Activated CD8-positive, alpha-beta T cell treated with anti-CD3 and anti-CD28 coated beads for 36 hours (primary cell): Measurements from ENCODE around the gene DNTT. TPM values are rescaled to one million over a fixed set of nuclear protein-coding genes. Genes with fewer than 3 reads are reported as not detected.

Source experiments
- ATAC-seq: fragments of 200-7000 bp; cut with Tn5 transposase; one replicate; pipeline ENCODE4 v1.10.0; 2021; ENCODE audit warnings: mild to moderate bottlenecking, moderate library complexity
- CTCF ChIA-PET: fragments of 350-600 bp; sonication (Branson Sonifier 250); formaldehyde crosslinking; loops from one replicate; lab custom pipeline; 2021; ENCODE audit warnings: antibody characterized with exemption; lab: Charles Lee
- POLR2A ChIA-PET: fragments of 350-600 bp; sonication (Branson Sonifier 250); formaldehyde crosslinking; loops from one replicate; lab custom pipeline; 2021; ENCODE audit warnings: antibody characterized with exemption; lab: Charles Lee
- DNase-seq: peaks from one replicate; pipeline ENCODE4 v3.0.0-alpha.2; 2020
- H3K27ac Mint-ChIP-seq: one replicate; pipeline ENCODE4 v1.8.0; 2021; ENCODE audit warnings: mild to moderate bottlenecking, mixed read lengths
- H3K27me3 Mint-ChIP-seq: one replicate; pipeline ENCODE4 v1.8.0; 2021; ENCODE audit warnings: mixed read lengths
- H3K36me3 Mint-ChIP-seq: one replicate; pipeline ENCODE4 v1.8.0; 2021; ENCODE audit warnings: low read depth, mixed read lengths
- H3K4me1 Mint-ChIP-seq: one replicate; pipeline ENCODE4 v1.8.0; 2021; ENCODE audit warnings: low read depth, mixed read lengths
- H3K4me3 Mint-ChIP-seq: one replicate; pipeline ENCODE4 v1.8.0; 2021; ENCODE audit warnings: mild to moderate bottlenecking, moderate library complexity, mixed read lengths
- H3K9me3 Mint-ChIP-seq: one replicate; pipeline ENCODE4 v1.8.0; 2021; ENCODE audit warnings: mixed read lengths
- CTCF ChIP-seq: fragments of 200-600 bp; IDR thresholded peaks from one replicate; pipeline ENCODE4 v1.8.0; 2022; ENCODE audit warnings: antibody characterized with exemption, mild to moderate bottlenecking
- intact Hi-C: fragments of 100-400 bp; cut with micrococcal nuclease; formaldehyde crosslinking; loops from one replicate; pipeline ENCODE4 v1.10.0; 2022
- total RNA-seq, 2 experiments: library from RNA; stranded (reverse); gene quantifications; one replicate each; pipeline ENCODE4 v1.2.3, GENCODE V29; 2021

DNTT gene
- total RNA-seq, 2 experiments from 2014 or later = not detected

DNA sequence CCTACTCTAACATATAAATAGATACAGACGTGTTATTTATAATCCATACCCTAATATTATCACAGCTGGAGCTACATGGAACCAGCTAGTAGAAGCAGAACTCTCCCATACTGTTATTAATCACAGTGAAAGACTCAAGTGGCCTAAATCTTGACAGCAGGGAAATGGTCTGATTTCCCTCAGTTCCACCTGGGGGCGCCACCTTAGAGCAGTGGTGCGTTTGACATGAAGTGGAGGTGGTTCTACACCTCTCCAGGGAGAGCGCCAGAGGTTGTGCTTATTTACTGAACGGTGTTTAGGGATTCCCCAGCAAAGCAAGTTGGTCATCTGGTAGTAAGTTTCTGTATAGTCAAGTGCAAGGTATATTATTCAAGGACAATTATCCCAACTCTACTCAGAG is 17.6 kb downstream of the DNTT start:
- peak; percentile 40 for TF ChIP-seq CTCF
- Mint-ChIP-seq H3K36me3 (no peaks in the 10 kb centered on the region), H3K4me1 (peaks cover 2% of the 10 kb centered on the region), H3K27ac (no peak overlapping the region), H3K9me3 (no peaks in the 10 kb centered on the region), H3K4me3 (no peak overlapping the region), H3K27me3 (peaks cover 4% of the 10 kb centered on the region)
- POLR2A ChIA-PET = interaction anchor here (0.6 kb wide), 1 partner anchor 31 kb away, joined by 3 read pairs; no protein-coding TSS in a partner anchor
- ATAC-seq (no peak), DNase-seq (no peak)
- CTCF ChIA-PET = interaction anchor here (0.9 to 2.5 kb wide), 8 partner anchors 15 to 92 kb away, joined by 3 to 12 read pairs (median 3); no protein-coding TSS in a partner anchor
- intact Hi-C loops = no loop called here

- ChIA-PET CTCF (interaction anchor here (0.9 to 2.5 kb wide), 7 partner anchors 12 to 93 kb away, joined by 3 to 12 read pairs (median 3); no protein-coding TSS in a partner anchor), POLR2A (interaction anchor here (0.6 kb wide), 1 partner anchor 32 kb away, joined by 3 read pairs; no protein-coding TSS in a partner anchor)
- ATAC-seq (no peak), DNase-seq (no peak)
- H3K4me1 Mint-ChIP-seq = peaks cover 2% of the 10 kb centered on the region
- H3K9me3 Mint-ChIP-seq = no peaks in the 10 kb centered on the region
- peaks cover 4% of the 10 kb centered on the region for H3K27me3 Mint-ChIP-seq
- intact Hi-C loops = no loop called here
- no peak overlapping the region for H3K27ac Mint-ChIP-seq
- no peak overlapping the region for H3K4me3 Mint-ChIP-seq
- no peak for TF ChIP-seq CTCF
- no peaks in the 10 kb centered on the region for H3K36me3 Mint-ChIP-seq
Observed at GRCh38 chr10:96322275-96322674, 18.0 kb downstream of the DNTT start.

GRCh38 chr10:96324447-96324846 is 20.2 kb downstream of the DNTT start:
- TF ChIP-seq CTCF = no peak
- H3K36me3 Mint-ChIP-seq = no peaks in the 10 kb centered on the region
- CTCF ChIA-PET = interaction anchor here (1.1 to 2.1 kb wide), 3 partner anchors 10 to 95 kb away, joined by 3 to 8 read pairs (median 7); no protein-coding TSS in a partner anchor
- H3K4me3 Mint-ChIP-seq = no peak overlapping the region
- peaks cover 4% of the 10 kb centered on the region for H3K27me3 Mint-ChIP-seq
- H3K4me1 Mint-ChIP-seq = peaks cover 2% of the 10 kb centered on the region
- ATAC-seq (no peak), DNase-seq (no peak)
- no peaks in the 10 kb centered on the region for H3K9me3 Mint-ChIP-seq
- no peak overlapping the region for H3K27ac Mint-ChIP-seq
- POLR2A ChIA-PET = no interaction called here
- intact Hi-C loops = no loop called here

DNA sequence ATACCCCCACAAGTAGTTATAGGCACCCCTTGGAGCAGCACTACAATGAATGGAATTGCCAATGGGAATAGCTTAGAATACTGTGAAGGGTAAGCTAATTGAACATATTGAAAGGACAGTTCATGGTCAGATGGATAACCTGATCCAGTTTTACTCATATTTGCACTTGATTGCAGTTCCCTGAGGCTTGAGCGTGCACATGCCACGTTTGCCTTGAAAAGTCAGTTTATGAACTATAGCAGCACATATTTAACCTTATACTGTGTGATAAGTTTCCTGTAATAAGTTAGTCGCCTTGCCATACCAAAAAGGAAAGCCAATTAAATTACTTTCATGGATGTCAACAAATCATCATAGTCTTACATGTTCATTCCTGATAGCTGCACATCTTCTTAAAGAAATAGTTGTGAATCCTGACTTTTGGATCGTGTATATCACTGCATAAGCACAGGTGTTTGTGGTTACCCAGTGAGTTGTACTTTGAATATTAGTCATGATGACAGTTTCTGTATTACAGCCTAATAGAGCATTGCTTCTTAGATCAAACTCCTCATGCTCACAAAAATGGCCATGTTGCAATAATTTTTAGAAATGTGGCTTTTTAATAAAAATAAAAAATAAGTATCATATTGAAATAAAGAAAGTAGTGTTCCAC is 21.6 kb downstream of the DNTT start:
- no peaks in the 10 kb centered on the region for H3K9me3 Mint-ChIP-seq
- H3K4me1 Mint-ChIP-seq = peaks cover 2% of the 10 kb centered on the region
- peaks cover 2% of the 10 kb centered on the region for H3K27me3 Mint-ChIP-seq
- no peak for TF ChIP-seq CTCF
- intact Hi-C loops = no loop called here
- peak; percentile 80 for ATAC-seq
- no peak for DNase-seq
- no peak overlapping the region for H3K27ac Mint-ChIP-seq
- POLR2A ChIA-PET = no interaction called here
- no peaks in the 10 kb centered on the region for H3K36me3 Mint-ChIP-seq
- CTCF ChIA-PET = interaction anchor here (0.7 kb wide), 1 partner anchor 309 kb away, joined by 3 read pairs; no protein-coding TSS in a partner anchor
- H3K4me3 Mint-ChIP-seq = no peak overlapping the region

- H3K27me3 Mint-ChIP-seq = peaks cover 3% of the 10 kb centered on the region
- intact Hi-C loops = no loop called here
- TF ChIP-seq CTCF = no peak
- peaks cover 5% of the 10 kb centered on the region for H3K4me1 Mint-ChIP-seq
- H3K27ac Mint-ChIP-seq = no peak overlapping the region
- no peaks in the 10 kb centered on the region for H3K36me3 Mint-ChIP-seq
- ChIA-PET CTCF (interaction anchor here (1.1 to 1.4 kb wide), 2 partner anchors 98 to 311 kb away, joined by 3 to 5 read pairs; no protein-coding TSS in a partner anchor), POLR2A (interaction anchor here (0.9 kb wide), 1 partner anchor 9 kb away, joined by 3 read pairs; no protein-coding TSS in a partner anchor)
- ATAC-seq (no peak), DNase-seq (no peak)
- no peak overlapping the region for H3K4me3 Mint-ChIP-seq
- H3K9me3 Mint-ChIP-seq = no peaks in the 10 kb centered on the region
Observed at GRCh38 chr10:96327462-96327861, 23.2 kb downstream of the DNTT start.
